Measurements from ENCODE around the gene MAPK4. TPM values are rescaled to one million over a fixed set of nuclear protein-coding genes. Genes with fewer than 3 reads are reported as not detected.

The MAPK4 gene
- total and polyA plus RNA-seq, 2 of the 4 experiments (the other 2 are of a cell fraction), result not detected

DNA sequence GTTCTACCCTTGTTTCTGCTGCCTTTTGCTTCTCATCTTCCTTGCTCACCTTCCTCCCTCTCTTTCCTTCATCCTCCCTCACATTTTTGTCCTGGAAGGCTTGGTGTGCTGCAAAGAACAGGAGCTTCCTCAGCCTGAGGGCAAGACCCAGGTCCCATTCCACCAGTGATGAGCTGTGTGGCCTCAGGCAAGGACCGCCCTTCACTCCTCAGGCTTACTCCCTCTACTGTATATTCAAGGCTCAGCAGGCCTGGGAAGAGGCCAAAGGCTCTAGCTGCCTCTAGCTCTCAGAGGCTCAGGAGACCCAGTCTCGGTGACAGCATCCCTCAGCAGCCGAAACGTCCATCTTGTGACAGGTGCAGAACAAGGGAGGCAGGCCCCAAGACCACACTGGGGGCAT lies 162.4 kb downstream of the MAPK4 start:
- Histone ChIP-seq H3K4me3 (ENCODE audit: insufficient read depth, low read depth, low read length) (no peak overlapping the region), H4K8ac (ENCODE audit: low read depth in 2 of 2, low read length in 2 of 2) (no peak overlapping the region), H3K36me3 (ENCODE audit: control insufficient read depth, insufficient read depth, low read length) (no peaks in the 10 kb centered on the region), H3K18ac (ENCODE audit: low read depth, low read length) (no peak overlapping the region), H3K9me1 (ENCODE audit: insufficient read depth, low read length) (no peaks in the 10 kb centered on the region), H4K5ac (ENCODE audit: low read depth, low read length) (no peak overlapping the region), H3K4me2 (ENCODE audit: low read depth, low read length) (no peak overlapping the region), H3K56ac (ENCODE audit: extremely low read depth, insufficient read depth, low read length) (no peak overlapping the region), H2AK5ac (ENCODE audit: low read depth, low read length) (no peak overlapping the region), H3K14ac (replicated peaks; ENCODE audit: low read depth, low read length) (no peak overlapping the region), H3K23ac (ENCODE audit: low read depth, low read length) (no peak overlapping the region), H2AK9ac (replicated peaks; ENCODE audit: low read depth, low read length, poor library complexity) (no peak overlapping the region), H3K9me3 (ENCODE audit: control insufficient read depth, insufficient read depth, low read length) (no peaks in the 10 kb centered on the region; the same call in 1 of the 2 replicates), H3K27ac (ENCODE audit: insufficient read depth, low read length) (no peak overlapping the region), H4K20me1 (ENCODE audit: insufficient read depth, low read length) (no peaks in the 10 kb centered on the region), H2BK15ac (ENCODE audit: low read depth, low read length) (no peak overlapping the region), H2BK20ac (ENCODE audit: low read depth, low read length) (no peak overlapping the region), H2AFZ (replicated peaks; ENCODE audit: low read length, poor library complexity) (no peak overlapping the region), H3K9ac (ENCODE audit: low read depth, low read length) (no peak overlapping the region), H3K4ac (ENCODE audit: low read depth, low read length) (no peak overlapping the region), H4K91ac (ENCODE audit: insufficient read depth, low read depth, low read length) (no peak overlapping the region), H2BK5ac (ENCODE audit: low read depth, low read length, poor library complexity, severe bottlenecking) (no peak overlapping the region), H3K79me1 (ENCODE audit: low read depth in 1 of 2, low read length in 2 of 2) (no peaks in the 10 kb centered on the region), H3K27me3 (ENCODE audit: control insufficient read depth, insufficient read depth, low read length) (no peaks in the 10 kb centered on the region), H2BK120ac (ENCODE audit: low read depth, low read length) (no peak overlapping the region), H3K4me1 (ENCODE audit: control insufficient read depth, insufficient read depth, low read length) (no peaks in the 10 kb centered on the region)
- ChIA-PET CTCF (no interaction called here), POLR2A (ENCODE audit: unreplicated experiment) (no interaction called here)
- DNase-seq (no peak), ATAC-seq (ENCODE audit: low read depth) (no peak)
- in situ Hi-C loops (cut with MboI; ENCODE audit: low sequenced_read_pairs) (no loop called here), intact Hi-C loops (cut with micrococcal nuclease) (no loop called here), dilution Hi-C loops (cut with HindIII; ENCODE audit: low sequenced_read_pairs, unreplicated experiment) (no loop called here)
- no TSS peak for BruUV-seq (replicated peaks)
- TF ChIP-seq SMC3 (IDR thresholded peaks at IDR 0.05; ENCODE audit: low read depth, low read length), result no peak
- no peak for TF ChIP-seq RFX5 (IDR thresholded peaks at IDR 0.05; ENCODE audit: low read depth, low read length)
- WGBS, 2 experiments (ENCODE audit: extremely low coverage in 2 of 2, insufficient read length in 1 of 2), result no CpG with 5 or more reads among the region's 4 CpGs
